ELR (cell line): Measurements from ENCODE around the gene MAPRE2.

ENCODE experiments used
- DNase-seq: peaks from one replicate; pipeline ENCODE4 v3.0.0-alpha.2; 2015; ENCODE audit warnings: low read depth

MAPRE2 gene

DNA sequence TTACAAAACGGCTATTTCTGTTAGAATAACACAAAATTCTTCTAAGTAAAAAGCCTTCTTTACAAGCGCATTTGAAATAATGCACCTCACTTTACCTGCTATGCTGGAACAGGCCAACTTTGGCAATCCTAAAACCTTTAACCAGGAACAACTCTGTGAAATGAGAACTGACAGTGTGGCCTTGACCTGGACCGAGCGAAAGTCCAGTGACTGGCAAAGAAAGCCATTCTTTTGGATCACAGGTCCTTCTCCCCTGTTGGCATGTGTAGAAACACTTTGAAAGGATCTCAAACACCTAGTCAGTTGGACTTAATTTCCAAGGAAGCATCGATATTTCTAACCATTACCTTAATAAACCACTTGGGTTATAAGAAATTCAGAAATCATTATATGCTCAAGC lies 21.2 kb downstream of the MAPRE2 start:
- no peak for DNase-seq

DNA sequence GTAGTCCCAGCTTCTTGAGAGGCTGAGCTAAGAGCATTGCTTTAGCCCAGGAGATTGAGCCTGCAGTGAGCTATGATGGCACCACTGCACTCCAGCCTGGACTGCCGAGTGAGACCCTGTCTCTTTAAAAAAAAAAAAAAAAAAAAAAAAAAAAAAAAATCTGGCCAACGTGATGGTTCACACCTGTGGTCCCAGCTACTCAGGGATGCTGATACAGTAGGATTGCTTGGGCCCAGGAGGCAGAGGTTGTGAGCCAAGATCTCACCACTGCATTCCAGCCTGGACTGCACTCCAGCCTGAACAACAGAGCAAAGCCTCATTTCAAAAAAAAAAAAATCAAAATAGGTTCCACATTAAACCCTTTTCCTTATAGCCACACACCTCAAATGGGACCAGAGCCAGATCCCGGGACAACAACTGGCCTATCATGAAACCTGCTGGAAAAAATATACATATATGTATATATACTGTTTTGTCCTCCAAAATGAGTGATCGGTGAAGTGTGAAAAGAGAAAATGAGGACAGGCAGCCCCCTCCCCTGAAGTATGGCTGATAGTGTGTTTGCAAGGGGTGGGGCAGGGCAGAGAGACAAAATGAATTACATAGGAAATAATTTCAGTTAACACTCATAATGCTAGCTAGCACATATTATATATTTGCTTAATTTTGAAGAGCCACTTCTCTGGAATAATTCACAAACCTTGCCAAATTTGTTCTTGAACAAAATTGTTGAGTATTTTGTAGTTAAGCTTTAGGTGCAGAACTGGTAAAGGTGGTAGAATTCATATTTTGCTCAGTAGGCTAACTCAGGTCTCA lies 22.9 kb downstream of the MAPRE2 start:
- DNase-seq, result no peak

DNA sequence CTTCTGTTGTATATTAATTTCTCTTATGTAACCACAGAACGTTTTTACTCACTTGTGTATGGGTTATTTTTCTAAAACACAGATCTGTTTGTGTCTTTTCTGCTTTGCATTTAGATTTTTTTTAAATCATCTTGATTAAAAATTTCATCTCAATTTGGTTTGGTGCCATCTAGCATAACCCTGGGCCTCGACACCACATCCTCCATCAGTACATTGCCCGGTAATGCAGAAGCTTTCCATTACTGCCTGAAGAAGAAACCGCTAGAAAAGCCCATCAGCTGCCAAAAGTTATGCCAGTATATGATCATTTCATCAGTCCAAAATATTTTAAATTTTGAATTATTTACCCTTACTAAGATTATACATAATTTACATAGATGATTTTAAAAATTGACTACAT lies 26.2 kb downstream of the MAPRE2 start:
- no peak for DNase-seq

DNA sequence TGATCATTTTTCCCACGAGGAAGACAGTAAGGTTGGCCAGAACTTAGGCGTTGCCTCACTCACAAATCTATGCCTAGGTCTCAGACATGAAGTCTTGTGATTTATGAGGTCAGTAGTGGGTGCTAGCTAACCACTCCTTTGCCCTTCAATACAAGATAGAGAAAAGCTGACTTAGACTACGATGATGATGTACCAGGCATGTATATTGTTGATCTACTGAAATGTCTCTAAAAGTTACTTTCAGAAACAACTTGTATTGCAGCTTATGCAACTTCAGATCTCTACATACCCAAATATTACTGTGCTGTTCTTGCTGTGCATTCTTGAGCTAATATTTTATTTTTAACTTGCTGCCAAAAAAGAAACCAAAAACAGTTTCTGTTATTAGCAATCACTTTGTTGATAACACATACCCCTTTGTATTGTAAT lies 30.6 kb downstream of the MAPRE2 start:
- no peak for DNase-seq

GRCh38 chr18:35072616-35073015 lies 31.4 kb downstream of the MAPRE2 start:
- no peak for DNase-seq

- DNase-seq, result peak; percentile 66
These were observed 32.2 kb downstream of the MAPRE2 start for GRCh38 chr18:35073186-35074105.

GRCh38 chr18:35074581-35074980 lies 33.4 kb downstream of the MAPRE2 start:
- DNase-seq, result no peak

DNA sequence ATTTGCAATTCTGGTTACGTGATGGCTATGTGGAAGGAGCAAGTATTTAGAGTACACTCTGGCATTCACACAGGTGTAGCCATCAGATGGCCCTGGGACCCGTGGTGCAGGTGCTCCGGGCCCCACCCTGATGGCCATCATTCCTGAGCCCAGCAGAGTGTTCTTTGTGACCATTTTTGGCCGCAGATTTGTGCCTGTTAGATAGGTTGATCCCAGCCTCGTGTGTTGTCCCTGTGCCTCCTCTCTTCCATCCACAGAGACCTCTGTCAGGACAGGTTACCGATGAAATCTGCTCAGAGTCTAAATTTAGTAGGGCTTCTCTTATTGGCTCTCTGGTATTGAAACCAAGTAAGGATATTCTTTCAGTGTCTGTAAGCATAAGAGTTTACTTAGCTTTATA lies 33.9 kb downstream of the MAPRE2 start:
- DNase-seq, result no peak

DNA sequence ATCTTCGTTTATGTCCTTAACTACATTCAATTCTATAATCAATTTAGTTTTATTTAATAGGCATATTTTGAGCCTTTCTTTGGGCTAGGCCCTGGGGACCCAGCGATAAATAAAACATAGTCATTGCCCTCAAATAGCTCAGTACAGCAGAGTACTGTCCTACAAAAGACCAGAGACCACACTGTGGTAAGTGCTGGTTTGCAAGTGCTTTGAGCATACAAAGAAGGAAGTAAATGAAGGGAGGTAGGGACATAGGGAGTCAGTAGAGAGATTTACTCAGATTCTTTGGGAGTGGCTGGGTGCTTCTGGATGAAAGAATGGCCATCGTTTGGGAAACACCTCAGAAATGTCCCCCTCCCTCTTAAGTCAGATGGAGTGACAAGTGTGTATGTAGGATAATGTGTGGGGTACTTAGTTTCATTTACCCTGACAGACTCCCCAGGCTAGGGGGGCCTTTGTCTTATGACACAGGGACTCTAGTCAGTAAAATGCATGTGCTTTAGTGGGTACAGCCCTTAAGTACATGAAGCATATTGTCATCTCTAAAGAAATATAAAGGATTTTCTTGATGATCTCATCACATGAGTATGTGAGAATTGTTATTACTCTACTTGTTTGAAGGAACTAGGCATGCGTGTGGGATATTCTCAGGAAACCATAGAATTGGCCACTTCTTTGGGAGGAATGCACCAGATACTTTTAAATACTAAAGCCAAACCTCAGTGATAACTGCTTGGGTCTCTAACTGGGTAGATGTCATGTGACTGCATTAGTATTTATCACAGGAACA lies 35.1 kb downstream of the MAPRE2 start:
- peak; percentile 90 for DNase-seq

- no peak for DNase-seq
These were observed 36.7 kb downstream of the MAPRE2 start for GRCh38 chr18:35077937-35078336.

GRCh38 chr18:35080058-35080457 lies 38.8 kb downstream of the MAPRE2 start:
- no peak for DNase-seq

DNA sequence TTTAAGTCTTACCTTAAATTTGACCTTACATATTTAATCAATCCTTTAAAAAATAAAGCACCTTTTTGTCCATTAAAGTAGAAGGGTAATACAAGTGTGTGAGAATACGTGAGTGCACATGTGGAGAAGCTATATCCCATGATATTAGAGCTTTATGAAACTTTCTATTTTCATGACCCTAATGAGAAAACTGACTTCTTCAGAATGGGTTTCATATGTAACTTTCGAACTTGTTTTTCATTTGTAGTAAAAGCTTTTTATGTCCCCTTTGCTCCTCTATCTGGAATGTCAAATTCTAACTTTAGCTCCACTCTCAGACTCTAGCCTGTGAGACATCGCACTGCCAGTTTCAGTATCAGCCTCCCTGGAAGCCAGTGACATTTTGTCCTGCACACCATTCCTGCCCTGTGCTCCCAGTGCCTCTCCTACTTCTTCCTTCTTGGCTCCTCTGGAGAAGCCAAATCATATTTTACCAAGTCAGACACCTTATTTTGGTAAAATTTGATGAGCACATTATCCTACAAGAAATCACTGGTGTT lies 42.0 kb downstream of the MAPRE2 start:
- DNase-seq, result no peak

- no peak for DNase-seq
These were observed 43.6 kb downstream of the MAPRE2 start for GRCh38 chr18:35084494-35085449.

- no peak for DNase-seq
These were observed 44.5 kb downstream of the MAPRE2 start for GRCh38 chr18:35085450-35086380.

GRCh38 chr18:35086704-35087103 lies 45.5 kb downstream of the MAPRE2 start:
- no peak for DNase-seq

- no peak for DNase-seq
These were observed 46.5 kb downstream of the MAPRE2 start for GRCh38 chr18:35087726-35088125.

DNA sequence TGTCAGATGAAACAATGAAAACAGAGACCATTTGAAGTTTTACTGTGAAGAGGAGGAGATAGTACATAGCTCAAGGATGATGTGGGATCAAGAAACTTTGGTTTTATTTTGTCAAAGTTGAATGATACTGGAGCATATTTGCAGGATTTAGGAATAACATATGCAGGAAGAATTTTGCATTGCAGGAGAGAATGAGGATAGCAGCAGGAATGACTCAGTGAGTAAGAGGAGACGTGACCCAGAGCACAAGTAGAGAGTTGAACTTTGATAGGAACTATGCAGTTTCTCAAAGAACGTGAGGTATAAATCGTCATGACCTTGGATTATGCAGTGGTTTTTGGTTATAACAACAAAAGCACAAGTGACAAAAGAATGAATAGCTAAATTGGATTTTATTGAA lies 47.7 kb downstream of the MAPRE2 start:
- DNase-seq, result peak; percentile 46

DNA sequence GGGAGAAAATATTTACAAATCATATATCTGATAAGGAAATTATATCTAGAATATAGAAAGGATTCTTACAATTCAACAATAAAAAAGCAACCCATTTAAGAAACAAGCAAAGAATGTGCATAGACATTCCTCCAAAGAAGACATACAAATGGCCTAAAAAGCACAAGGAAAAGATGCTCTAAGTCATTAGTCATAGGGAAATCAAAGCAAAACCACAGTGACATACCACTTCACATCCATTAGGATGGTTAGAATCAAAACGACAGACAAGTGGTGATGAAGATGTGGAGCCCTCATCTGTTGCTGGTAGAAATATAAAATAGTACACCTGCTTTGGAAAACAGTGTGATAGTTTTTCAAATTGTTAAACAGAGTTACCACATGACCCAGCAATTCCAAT lies 48.2 kb downstream of the MAPRE2 start:
- DNase-seq, result peak; percentile 64

GRCh38 chr18:35089891-35090550 lies 48.8 kb downstream of the MAPRE2 start:
- DNase-seq, result peak; percentile 22
